Ammon's horn (tissue), 1 donor: ENCODE measurements around the gene CDC45.
"Not testable (repeated sequence)": the region's sequence is repeated elsewhere in the genome, so short reads cannot be mapped to it uniquely, and the experiment has no call there.

Experiments used
- DNase-seq: peaks from one replicate; pipeline ENCODE4 v3.0.0-alpha.2; 2016; ENCODE audit warnings: low spot score

CDC45 gene

DNA sequence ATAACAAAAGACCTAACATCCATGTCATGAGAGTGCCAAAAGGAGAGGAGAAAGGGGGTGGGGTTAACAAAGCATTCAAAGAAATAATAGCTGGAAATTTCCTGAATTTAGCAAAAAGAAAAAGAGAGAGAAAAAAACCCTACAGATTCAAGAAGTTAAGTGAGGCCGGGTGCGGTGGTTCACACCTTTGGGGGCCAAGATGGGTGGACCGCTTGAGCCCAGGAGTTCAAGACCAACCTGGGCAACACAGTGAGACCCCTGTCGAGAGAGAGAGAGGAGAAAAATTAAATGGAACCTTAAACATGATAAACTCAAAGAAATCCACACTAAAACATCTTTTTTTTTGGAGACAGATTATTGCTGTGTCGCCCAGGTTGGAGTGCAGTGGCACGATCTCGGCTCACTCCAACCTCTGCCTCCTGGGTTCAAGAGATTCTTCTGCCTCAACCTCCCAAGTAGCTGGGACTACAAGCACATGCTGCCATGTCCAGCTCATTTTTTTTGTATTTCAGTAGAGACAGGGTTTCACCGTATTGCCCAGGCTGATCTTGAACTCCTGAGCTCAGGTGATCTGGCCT, 53.4 kb downstream of the CDC45 start:
- no peak for DNase-seq

DNA sequence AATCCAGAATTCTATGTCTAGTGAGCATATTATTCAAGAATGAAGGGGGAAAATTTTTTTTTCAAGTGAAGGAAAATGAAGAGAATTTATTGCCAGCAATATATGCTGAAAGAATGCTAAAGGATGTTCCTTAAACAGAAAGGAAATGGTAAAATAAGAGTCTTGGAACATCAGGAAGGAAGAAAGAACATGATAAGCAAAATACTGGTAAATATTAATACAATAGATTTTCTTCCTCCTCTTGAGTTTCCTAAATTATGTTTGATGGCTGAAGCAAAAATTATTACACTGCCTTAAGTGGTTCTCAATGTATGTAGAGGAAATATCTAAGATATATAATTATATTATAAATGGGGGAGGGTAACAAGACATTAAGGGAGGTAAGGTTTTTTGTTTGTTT, 54.1 kb downstream of the CDC45 start:
- DNase-seq: no peak

GRCh38 chr22:19535001-19535400, 55.3 kb downstream of the CDC45 start:
- no peak for DNase-seq

DNA sequence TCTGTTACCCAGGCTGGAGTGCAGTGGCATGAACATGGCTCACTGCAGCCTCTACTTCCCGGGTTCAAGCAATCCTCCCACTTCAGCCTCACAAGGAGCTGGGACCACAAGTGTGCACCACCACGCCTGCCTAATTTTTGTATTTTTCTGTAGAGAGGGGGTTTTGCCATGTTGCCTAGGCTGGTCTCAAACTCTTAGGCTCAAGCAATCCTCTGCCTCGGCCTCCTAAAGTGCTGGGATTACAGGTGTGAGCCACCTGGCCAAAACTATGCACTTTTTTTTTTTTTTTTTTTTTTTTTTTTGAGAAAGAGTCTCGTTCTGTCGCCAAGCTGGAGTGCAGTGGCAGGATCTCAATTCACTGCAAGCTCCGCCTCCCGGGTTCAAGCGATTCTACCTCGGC, 56.8 kb downstream of the CDC45 start:
- DNase-seq: no peak

DNA sequence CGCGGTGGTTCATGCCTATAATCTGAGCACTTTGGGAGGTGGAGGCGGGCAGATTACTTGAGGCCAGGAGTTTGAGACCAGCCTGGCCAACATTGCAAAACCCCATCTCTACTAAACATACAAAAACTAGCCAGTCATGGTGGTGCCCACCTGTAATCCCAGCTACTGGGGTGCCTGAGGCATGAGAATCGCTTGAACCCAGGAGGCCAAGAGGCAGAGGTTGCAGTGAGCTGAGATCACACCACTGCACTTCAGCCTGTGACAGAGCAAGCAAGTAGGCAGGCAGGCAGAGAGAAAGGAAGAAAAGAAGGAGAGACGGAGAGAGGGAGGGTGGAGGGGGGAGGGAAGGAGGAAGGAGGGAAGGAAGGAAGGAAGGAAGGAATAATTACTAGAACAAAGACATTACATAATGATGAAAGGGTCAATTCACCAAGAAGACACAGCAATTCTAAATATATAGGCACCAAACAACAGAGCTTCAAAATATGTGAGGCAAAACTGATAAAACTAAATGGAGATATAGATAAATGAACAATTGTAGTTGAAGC, 58.3 kb downstream of the CDC45 start:
- no peak for DNase-seq

DNA sequence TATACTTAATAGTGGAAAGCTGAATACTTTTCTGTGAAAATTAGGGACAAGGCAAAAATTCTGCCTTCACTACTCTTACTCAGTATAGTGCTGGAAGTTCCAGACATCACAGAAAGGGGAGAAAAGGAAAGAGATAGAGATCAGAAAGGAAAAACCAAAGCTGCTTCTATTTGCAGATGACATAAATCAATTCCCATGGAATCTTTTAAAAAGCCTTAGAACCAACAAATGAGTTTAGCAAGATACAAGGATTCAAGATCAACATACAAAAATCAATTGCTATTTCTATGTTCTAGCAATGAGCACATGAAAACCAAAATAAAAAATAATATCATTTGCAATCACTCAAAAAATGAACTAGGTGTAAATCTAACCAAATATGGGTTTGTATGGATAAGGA, 60.7 kb downstream of the CDC45 start:
- no peak for DNase-seq

- DNase-seq: no peak
Measured at GRCh38 chr22:19543970-19544708, 64.4 kb downstream of the CDC45 start.

DNA sequence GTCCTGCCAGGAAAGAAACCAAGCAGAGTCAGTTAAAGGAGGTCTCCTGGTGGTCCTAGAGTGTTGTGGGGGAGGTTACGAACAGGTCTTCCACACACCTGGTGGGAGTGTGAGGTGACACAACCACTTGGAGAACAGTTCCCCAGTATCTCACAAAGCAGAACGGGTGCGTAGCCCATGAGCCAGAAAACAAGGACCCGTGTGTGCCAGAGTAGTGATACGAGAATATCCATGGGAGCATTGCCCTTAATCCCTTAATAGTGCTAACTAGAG, 66.2 kb downstream of the CDC45 start:
- no peak for DNase-seq

GRCh38 chr22:19546680-19547079, 67.0 kb downstream of the CDC45 start:
- no peak for DNase-seq

DNA sequence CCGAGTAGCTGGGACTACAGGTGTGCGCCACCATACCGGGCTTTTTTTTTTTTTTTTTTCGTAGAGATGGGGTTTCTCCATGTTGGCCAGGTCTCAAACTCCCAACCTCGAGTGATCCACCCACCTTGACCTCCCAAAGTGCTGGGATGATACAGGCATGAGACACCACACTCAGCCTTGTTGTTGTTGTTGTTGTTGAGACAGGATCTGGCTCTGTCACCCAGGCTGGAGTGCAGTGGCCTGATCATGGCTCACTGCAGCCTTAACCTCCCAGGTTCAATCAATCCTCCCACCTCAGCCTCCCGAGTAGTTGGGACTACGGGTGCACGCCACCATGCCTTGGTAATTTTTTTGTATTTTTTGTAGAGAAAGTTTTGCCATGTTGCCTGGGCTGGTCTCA, 67.9 kb downstream of the CDC45 start:
- DNase-seq: no peak

DNA sequence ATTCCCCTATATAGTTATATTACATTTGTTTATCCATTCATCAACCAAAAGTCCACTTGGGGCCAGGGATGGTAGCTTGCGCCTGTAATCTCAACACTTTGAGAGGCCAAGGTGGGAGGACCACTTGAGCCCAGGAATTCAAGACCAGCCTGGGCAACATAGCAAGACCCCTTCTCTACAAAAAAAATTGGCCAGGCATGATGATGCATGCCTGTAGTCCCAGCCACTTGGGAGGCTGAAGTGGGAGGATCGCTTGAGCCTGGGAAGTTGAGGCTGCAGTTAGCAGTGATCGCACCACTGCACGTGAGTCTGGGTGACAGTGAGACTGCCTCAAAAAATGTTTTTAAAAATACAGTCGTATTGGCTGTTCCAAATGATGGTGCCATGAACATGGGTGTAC, 68.7 kb downstream of the CDC45 start:
- not testable (repeated sequence) for DNase-seq

- DNase-seq: no peak
Measured at GRCh38 chr22:19548964-19549363, 69.2 kb downstream of the CDC45 start.

GRCh38 chr22:19549428-19549827, 69.7 kb downstream of the CDC45 start:
- no peak for DNase-seq

- DNase-seq: no peak
Measured at GRCh38 chr22:19550382-19550781, 70.7 kb downstream of the CDC45 start.

- DNase-seq: no peak
Measured at GRCh38 chr22:19553201-19553600, 73.5 kb downstream of the CDC45 start.

- no peak for DNase-seq
Measured at GRCh38 chr22:19554834-19555404, 75.2 kb downstream of the CDC45 start.

DNA sequence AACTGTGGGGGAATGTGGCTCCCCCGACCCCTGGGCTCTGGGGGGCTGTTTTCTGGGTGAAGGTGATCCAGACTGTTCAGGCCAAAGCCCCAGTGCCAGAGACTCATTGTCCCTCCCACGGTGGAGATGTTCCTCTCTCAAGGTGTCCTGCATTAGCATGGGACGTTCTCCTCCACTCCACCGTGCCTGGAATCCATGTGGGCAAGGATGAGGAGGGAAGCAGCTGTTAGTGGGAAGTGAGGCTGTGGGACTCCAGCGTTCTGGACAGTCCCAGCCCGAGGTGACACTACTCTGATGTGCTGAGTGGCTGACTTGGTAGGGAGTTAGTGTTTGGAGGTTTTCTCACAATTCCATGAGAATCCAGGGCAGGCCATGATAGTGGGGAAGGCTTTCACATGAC, 75.9 kb downstream of the CDC45 start:
- no peak for DNase-seq

DNA sequence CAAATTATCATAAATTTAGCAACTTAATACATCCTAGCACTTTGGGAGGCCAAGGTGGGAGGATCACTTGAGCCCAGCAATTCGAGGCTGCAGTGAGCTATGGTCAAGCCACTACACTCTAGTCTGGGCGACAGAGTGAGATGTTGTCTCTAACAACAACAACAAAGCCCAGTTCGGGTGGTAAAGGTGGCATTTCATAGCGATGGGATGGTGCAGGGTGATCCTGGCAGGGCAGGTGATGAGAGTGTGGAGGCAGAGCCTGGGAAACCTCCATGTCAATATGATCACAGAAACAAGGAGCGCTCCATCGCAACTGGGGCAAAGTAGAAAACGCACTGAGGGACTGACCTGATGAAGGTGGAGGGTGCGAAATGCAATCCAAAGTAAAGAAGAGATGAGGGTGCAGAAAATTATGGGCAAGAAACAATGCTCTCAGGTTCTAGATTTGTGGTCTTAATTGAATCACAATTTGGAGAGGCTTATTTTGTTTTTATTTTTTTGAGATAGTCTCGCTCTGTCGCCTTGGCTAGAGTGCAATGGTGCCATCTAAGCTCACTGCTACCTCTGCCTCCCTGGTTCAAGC, 77.3 kb downstream of the CDC45 start:
- no peak for DNase-seq

DNA sequence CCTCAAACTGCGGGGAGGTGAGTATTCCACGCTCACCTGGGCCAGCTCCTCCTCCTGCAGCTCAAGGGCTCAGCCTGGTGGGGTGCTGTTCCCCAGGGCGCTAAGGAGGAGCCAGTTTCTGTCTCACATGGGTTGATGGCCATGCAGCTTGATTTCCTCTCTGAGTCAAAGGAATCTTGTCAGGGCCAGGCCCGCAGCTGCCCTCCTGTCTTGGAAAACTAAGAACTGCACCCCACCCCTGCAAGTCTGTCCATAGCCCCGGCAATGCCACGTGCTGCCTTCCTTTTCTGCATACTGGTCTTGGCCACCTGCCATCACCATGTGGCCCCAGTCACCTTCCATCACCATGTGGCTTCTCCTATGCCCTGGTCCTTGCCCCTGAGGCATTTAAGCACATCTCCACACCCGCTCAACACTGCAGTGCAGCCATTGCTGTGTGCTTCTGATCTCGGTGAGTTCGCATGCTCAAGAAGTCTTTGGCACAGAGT, 79.6 kb downstream of the CDC45 start:
- no peak for DNase-seq

DNA sequence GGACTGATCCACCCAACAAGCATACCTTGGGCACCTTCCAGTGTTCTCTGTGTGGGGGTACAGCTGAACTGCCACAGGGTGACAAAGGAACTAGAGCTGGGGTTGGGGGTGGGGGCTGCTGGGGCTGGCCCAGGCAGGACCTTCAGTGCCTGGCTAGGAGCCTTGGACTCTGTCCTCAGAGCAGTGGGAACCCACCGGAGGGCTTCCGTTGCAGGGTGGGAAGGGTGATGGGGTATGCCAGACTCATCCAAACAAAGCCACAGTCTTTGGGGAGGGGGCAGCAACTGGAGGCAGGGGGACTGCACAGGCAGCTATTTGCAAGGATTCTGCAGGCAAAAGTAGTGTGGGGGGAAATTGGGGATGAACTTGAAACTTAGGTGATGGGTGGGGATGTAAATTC, 80.2 kb downstream of the CDC45 start:
- no peak for DNase-seq

DNA sequence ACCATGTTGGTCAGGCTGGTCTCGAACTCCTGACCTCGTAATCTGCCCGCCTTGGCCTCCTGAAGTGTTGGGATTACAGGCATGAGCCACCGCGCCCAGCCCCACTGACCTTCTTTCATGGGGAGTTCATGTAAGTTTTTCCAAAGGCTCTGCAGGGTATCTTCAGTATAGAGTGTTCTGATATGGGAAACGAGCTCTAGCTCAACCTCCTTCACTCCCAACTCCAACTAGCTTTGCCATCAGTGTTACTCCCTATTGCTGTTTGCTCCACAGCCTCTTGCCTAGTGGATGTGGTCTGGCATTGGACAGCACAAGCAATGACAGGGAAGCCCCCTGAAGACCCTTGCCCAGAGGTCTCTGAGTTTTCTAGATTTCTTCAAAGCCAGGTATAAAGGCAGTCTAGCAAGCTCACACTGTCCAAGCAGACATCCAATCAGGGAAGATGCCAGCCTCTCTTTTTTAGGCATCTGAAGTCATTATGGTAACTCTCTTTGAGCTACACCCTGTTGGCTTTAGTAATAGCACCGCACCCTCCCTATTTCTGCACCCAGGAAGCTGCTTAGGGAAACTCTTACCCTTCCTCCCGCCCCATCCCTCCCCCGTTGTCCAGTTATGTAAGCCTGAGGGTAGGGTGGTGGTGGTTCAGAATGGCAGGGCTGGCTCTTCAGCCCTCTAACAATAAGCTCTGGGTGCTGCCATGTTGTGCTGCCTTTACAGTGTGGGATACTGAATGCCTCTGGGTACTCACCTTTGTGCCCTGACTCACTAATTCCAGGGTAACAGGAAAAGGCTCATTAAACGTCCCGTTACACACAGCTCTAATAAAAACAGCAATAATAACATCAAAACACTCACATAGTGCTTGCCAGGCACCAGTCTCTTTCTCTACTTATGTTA, 85.9 kb downstream of the CDC45 start:
- DNase-seq: no peak
